ENCODE measurements around the gene PCDHGB6.

DNA sequence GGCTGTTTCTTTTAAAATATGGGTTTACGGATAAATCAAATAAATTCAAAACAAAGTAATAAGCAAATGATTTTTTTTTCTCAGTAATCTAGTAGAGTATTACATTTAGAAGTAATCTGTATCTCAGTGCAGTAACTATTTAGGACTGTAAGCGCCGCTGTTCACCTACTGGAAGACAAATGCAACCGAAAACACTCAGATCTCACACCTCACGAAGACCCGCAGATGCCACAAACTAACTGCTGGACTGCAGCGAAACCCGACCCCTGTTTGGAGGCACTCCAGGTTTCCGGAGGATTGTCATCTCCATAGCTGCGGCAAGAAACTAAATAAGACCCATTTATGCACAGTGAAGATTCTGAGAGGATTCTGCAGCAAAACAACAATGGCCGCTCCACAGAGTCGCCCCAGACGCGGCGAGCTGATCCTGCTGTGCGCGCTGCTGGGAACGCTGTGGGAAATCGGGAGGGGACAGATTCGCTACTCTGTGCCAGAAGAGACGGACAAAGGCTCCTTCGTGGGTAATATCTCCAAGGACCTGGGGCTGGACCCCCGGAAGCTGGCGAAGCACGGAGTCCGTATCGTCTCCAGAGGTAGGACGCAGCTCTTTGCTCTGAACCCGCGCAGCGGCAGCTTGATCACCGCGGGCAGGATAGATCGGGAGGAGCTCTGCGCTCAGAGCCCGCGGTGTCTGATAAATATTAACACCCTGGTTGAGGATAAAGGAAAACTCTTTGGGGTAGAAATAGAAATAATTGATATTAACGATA lies 15.2 kb upstream of the PCDHGB6 start, which contains the start of gene PCDHGA8:
- TF ChIP-seq, protein P1, sequence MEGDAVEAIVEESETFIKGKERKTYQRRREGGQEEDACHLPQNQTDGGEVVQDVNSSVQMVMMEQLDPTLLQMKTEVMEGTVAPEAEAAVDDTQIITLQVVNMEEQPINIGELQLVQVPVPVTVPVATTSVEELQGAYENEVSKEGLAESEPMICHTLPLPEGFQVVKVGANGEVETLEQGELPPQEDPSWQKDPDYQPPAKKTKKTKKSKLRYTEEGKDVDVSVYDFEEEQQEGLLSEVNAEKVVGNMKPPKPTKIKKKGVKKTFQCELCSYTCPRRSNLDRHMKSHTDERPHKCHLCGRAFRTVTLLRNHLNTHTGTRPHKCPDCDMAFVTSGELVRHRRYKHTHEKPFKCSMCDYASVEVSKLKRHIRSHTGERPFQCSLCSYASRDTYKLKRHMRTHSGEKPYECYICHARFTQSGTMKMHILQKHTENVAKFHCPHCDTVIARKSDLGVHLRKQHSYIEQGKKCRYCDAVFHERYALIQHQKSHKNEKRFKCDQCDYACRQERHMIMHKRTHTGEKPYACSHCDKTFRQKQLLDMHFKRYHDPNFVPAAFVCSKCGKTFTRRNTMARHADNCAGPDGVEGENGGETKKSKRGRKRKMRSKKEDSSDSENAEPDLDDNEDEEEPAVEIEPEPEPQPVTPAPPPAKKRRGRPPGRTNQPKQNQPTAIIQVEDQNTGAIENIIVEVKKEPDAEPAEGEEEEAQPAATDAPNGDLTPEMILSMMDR (IDR thresholded peaks at IDR 0.05), result no peak
- TF ChIP-seq, protein P2, sequence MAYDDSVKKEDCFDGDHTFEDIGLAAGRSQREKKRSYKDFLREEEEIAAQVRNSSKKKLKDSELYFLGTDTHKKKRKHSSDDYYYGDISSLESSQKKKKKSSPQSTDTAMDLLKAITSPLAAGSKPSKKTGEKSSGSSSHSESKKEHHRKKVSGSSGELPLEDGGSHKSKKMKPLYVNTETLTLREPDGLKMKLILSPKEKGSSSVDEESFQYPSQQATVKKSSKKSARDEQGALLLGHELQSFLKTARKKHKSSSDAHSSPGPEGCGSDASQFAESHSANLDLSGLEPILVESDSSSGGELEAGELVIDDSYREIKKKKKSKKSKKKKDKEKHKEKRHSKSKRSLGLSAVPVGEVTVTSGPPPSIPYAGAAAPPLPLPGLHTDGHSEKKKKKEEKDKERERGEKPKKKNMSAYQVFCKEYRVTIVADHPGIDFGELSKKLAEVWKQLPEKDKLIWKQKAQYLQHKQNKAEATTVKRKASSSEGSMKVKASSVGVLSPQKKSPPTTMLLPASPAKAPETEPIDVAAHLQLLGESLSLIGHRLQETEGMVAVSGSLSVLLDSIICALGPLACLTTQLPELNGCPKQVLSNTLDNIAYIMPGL (CRISPR knock-in tag; IDR thresholded peaks at IDR 0.05), result no peak
- no peak for TF ChIP-seq ZNF263 (CRISPR knock-in tag; IDR thresholded peaks at IDR 0.05; ENCODE audit: low read depth)
- TF ChIP-seq, protein P3, sequence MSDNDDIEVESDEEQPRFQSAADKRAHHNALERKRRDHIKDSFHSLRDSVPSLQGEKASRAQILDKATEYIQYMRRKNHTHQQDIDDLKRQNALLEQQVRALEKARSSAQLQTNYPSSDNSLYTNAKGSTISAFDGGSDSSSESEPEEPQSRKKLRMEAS (CRISPR knock-in tag; IDR thresholded peaks at IDR 0.05), result no peak
- TF ChIP-seq, protein P4, sequence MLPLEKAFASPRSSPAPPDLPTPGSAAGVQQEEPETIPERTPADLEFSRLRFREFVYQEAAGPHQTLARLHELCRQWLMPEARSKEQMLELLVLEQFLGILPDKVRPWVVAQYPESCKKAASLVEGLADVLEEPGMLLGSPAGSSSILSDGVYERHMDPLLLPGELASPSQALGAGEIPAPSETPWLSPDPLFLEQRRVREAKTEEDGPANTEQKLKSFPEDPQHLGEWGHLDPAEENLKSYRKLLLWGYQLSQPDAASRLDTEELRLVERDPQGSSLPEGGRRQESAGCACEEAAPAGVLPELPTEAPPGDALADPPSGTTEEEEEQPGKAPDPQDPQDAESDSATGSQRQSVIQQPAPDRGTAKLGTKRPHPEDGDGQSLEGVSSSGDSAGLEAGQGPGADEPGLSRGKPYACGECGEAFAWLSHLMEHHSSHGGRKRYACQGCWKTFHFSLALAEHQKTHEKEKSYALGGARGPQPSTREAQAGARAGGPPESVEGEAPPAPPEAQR (CRISPR knock-in tag; IDR thresholded peaks at IDR 0.05), result no peak
- TF ChIP-seq RORB (CRISPR knock-in tag; IDR thresholded peaks at IDR 0.05), result no peak
- TF ChIP-seq, protein P5, sequence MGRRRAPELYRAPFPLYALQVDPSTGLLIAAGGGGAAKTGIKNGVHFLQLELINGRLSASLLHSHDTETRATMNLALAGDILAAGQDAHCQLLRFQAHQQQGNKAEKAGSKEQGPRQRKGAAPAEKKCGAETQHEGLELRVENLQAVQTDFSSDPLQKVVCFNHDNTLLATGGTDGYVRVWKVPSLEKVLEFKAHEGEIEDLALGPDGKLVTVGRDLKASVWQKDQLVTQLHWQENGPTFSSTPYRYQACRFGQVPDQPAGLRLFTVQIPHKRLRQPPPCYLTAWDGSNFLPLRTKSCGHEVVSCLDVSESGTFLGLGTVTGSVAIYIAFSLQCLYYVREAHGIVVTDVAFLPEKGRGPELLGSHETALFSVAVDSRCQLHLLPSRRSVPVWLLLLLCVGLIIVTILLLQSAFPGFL (CRISPR knock-in tag; IDR thresholded peaks at IDR 0.05; ENCODE audit: borderline replicate concordance), result no peak
- no peak for TF ChIP-seq ESRRA (CRISPR knock-in tag; IDR thresholded peaks at IDR 0.05; ENCODE audit: borderline replicate concordance)
- TF ChIP-seq NFYB (CRISPR knock-in tag; conservative IDR thresholded peaks at IDR 0.05; ENCODE audit: low read depth), result no peak
- TF ChIP-seq, protein P6, sequence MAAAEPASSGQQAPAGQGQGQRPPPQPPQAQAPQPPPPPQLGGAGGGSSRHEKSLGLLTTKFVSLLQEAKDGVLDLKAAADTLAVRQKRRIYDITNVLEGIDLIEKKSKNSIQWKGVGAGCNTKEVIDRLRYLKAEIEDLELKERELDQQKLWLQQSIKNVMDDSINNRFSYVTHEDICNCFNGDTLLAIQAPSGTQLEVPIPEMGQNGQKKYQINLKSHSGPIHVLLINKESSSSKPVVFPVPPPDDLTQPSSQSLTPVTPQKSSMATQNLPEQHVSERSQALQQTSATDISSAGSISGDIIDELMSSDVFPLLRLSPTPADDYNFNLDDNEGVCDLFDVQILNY (CRISPR knock-in tag; IDR thresholded peaks at IDR 0.05), result no peak
- TF ChIP-seq TEAD4 (CRISPR knock-in tag; IDR thresholded peaks at IDR 0.05), result no peak
- TF ChIP-seq, protein P7, sequence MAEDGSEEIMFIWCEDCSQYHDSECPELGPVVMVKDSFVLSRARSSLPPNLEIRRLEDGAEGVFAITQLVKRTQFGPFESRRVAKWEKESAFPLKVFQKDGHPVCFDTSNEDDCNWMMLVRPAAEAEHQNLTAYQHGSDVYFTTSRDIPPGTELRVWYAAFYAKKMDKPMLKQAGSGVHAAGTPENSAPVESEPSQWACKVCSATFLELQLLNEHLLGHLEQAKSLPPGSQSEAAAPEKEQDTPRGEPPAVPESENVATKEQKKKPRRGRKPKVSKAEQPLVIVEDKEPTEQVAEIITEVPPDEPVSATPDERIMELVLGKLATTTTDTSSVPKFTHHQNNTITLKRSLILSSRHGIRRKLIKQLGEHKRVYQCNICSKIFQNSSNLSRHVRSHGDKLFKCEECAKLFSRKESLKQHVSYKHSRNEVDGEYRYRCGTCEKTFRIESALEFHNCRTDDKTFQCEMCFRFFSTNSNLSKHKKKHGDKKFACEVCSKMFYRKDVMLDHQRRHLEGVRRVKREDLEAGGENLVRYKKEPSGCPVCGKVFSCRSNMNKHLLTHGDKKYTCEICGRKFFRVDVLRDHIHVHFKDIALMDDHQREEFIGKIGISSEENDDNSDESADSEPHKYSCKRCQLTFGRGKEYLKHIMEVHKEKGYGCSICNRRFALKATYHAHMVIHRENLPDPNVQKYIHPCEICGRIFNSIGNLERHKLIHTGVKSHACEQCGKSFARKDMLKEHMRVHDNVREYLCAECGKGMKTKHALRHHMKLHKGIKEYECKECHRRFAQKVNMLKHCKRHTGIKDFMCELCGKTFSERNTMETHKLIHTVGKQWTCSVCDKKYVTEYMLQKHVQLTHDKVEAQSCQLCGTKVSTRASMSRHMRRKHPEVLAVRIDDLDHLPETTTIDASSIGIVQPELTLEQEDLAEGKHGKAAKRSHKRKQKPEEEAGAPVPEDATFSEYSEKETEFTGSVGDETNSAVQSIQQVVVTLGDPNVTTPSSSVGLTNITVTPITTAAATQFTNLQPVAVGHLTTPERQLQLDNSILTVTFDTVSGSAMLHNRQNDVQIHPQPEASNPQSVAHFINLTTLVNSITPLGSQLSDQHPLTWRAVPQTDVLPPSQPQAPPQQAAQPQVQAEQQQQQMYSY (CRISPR knock-in tag; IDR thresholded peaks at IDR 0.05), result no peak
- TF ChIP-seq, protein P8, sequence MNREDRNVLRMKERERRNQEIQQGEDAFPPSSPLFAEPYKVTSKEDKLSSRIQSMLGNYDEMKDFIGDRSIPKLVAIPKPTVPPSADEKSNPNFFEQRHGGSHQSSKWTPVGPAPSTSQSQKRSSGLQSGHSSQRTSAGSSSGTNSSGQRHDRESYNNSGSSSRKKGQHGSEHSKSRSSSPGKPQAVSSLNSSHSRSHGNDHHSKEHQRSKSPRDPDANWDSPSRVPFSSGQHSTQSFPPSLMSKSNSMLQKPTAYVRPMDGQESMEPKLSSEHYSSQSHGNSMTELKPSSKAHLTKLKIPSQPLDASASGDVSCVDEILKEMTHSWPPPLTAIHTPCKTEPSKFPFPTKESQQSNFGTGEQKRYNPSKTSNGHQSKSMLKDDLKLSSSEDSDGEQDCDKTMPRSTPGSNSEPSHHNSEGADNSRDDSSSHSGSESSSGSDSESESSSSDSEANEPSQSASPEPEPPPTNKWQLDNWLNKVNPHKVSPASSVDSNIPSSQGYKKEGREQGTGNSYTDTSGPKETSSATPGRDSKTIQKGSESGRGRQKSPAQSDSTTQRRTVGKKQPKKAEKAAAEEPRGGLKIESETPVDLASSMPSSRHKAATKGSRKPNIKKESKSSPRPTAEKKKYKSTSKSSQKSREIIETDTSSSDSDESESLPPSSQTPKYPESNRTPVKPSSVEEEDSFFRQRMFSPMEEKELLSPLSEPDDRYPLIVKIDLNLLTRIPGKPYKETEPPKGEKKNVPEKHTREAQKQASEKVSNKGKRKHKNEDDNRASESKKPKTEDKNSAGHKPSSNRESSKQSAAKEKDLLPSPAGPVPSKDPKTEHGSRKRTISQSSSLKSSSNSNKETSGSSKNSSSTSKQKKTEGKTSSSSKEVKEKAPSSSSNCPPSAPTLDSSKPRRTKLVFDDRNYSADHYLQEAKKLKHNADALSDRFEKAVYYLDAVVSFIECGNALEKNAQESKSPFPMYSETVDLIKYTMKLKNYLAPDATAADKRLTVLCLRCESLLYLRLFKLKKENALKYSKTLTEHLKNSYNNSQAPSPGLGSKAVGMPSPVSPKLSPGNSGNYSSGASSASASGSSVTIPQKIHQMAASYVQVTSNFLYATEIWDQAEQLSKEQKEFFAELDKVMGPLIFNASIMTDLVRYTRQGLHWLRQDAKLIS (CRISPR knock-in tag; IDR thresholded peaks at IDR 0.05; ENCODE audit: borderline replicate concordance), result no peak

Data from WTC11 (cell line).